ENCODE results near the gene CTDP1. TPM values are rescaled to one million over a fixed set of nuclear protein-coding genes. Genes with fewer than 3 reads are reported as not detected.

Gene CTDP1
- total and polyA plus RNA-seq, 4 donors, result 2.7 to 13.9 (median 10.5) TPM

DNA sequence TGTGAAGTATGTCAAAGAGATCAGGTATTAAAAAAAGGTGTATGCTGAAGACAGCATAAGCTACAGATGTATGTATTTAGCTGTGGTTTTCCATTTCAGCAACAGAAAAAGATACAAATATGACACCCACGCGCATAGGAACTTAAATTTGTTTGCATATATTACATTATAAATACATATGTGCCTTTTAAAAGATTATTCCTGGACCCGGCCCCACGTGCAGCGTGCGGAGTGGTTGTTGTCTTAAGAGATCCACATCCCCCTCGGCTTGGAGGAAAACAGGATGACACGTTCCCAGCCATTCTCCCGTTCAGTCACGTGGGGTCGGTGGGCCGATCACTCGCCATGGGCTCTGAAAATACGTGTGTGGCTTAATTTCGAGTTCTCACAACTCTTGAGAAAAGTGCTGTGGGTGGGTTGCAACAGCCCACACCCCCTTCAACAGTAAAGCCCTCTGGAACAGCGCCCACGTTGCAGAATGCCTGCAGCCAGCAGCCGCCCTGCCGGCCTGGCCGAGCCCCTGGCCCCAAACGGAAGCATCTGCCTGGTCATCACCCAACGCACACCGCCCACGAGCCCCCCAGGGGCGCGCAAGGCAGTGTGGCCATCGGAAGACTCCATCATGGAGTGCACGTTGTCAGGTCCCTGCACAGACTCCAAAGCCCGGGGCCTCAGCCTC is 99.6 kb downstream of the CTDP1 start:
- no peaks in the 10 kb centered on the region for H3K4me1 ChIP-seq (ENCODE audit: control insufficient read depth in 4 of 4, insufficient read depth in 4 of 4, low read length in 3 of 4)
- H3K36me3 ChIP-seq (ENCODE audit: control insufficient read depth in 4 of 4, insufficient read depth in 3 of 4, low read depth in 1 of 4, low read length in 3 of 4), result no peaks in the 10 kb centered on the region
- H3K9ac ChIP-seq (ENCODE audit: low read depth in 1 of 2, low read length in 2 of 2), result no peak overlapping the region
- no peak for DNase-seq (ENCODE audit: low spot score)
- H3K4me3 ChIP-seq (ENCODE audit: low read depth in 1 of 3, low read length in 3 of 3), result no peak overlapping the region
- TF ChIP-seq RXRA (IDR thresholded peaks at IDR 0.05) (no peak), HNF4A (conservative IDR thresholded peaks at IDR 0.05) (no peak), SP1 (IDR thresholded peaks at IDR 0.05) (no peak), NR2F2 (IDR thresholded peaks at IDR 0.05) (no peak), JUND (IDR thresholded peaks at IDR 0.05) (no peak), FOXA1 (IDR thresholded peaks at IDR 0.05) (no peak), TAF1 (conservative IDR thresholded peaks at IDR 0.05) (no peak), FOXA2 (IDR thresholded peaks at IDR 0.05) (no peak), EGR1 (IDR thresholded peaks at IDR 0.05; ENCODE audit: low read depth in 2 of 2) (no peak), RAD21 (IDR thresholded peaks at IDR 0.05) (no peak), GABPA (IDR thresholded peaks at IDR 0.05 in 1 of 2, conservative IDR thresholded peaks at IDR 0.05 in 1 of 2) (no peak)
- TF ChIP-seq, protein P1, sequence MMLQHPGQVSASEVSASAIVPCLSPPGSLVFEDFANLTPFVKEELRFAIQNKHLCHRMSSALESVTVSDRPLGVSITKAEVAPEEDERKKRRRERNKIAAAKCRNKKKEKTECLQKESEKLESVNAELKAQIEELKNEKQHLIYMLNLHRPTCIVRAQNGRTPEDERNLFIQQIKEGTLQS (IDR thresholded peaks at IDR 0.05), result no peak
- TF ChIP-seq, protein P2, sequence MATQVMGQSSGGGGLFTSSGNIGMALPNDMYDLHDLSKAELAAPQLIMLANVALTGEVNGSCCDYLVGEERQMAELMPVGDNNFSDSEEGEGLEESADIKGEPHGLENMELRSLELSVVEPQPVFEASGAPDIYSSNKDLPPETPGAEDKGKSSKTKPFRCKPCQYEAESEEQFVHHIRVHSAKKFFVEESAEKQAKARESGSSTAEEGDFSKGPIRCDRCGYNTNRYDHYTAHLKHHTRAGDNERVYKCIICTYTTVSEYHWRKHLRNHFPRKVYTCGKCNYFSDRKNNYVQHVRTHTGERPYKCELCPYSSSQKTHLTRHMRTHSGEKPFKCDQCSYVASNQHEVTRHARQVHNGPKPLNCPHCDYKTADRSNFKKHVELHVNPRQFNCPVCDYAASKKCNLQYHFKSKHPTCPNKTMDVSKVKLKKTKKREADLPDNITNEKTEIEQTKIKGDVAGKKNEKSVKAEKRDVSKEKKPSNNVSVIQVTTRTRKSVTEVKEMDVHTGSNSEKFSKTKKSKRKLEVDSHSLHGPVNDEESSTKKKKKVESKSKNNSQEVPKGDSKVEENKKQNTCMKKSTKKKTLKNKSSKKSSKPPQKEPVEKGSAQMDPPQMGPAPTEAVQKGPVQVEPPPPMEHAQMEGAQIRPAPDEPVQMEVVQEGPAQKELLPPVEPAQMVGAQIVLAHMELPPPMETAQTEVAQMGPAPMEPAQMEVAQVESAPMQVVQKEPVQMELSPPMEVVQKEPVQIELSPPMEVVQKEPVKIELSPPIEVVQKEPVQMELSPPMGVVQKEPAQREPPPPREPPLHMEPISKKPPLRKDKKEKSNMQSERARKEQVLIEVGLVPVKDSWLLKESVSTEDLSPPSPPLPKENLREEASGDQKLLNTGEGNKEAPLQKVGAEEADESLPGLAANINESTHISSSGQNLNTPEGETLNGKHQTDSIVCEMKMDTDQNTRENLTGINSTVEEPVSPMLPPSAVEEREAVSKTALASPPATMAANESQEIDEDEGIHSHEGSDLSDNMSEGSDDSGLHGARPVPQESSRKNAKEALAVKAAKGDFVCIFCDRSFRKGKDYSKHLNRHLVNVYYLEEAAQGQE (IDR thresholded peaks at IDR 0.05), result no peak
- TF ChIP-seq, protein P3, sequence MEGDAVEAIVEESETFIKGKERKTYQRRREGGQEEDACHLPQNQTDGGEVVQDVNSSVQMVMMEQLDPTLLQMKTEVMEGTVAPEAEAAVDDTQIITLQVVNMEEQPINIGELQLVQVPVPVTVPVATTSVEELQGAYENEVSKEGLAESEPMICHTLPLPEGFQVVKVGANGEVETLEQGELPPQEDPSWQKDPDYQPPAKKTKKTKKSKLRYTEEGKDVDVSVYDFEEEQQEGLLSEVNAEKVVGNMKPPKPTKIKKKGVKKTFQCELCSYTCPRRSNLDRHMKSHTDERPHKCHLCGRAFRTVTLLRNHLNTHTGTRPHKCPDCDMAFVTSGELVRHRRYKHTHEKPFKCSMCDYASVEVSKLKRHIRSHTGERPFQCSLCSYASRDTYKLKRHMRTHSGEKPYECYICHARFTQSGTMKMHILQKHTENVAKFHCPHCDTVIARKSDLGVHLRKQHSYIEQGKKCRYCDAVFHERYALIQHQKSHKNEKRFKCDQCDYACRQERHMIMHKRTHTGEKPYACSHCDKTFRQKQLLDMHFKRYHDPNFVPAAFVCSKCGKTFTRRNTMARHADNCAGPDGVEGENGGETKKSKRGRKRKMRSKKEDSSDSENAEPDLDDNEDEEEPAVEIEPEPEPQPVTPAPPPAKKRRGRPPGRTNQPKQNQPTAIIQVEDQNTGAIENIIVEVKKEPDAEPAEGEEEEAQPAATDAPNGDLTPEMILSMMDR (IDR thresholded peaks at IDR 0.05; ENCODE audit: low read depth, low read length, missing input control), result no peak
- WGBS, result 85% methylated on average over 29 of the region's 29 CpGs
- peaks cover 0 to 5% (median 0%) of the 10 kb centered on the region in 4 donors for H3K9me3 ChIP-seq (ENCODE audit: control insufficient read depth in 4 of 4, low read length in 3 of 4)
- no peak overlapping the region for H3K27ac ChIP-seq (ENCODE audit: low read depth in 1 of 2, low read length in 2 of 2)
- H3K27me3 ChIP-seq (ENCODE audit: control insufficient read depth in 4 of 4, insufficient read depth in 4 of 4, low read length in 3 of 4), result no peaks in the 10 kb centered on the region

DNA sequence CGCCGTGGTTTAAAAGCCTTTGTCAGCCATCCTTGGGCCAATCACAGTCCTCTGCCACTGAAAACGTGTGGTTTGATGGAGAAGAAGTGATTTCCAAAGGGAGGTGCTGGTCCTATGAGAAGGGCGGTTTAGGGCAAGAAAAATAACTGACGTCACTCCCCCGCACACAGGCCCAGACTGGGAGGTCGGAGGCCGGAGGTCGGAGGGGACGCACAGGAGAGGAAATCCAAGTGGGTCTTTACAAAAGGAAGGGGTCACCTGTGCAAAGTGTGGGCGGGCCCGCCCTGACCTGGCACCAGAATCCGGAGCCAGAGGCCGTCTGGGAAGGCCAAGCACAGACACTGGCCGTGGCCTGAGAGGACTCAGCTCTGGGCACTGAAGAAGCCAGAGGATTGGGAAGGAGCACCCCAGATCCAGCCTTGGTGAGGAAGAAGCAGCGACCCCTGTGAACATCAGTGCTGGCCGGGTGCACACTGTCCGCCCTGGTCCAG is 100.1 kb downstream of the CTDP1 start:
- no peaks in the 10 kb centered on the region for H3K27me3 ChIP-seq (ENCODE audit: control insufficient read depth in 4 of 4, insufficient read depth in 4 of 4, low read length in 3 of 4)
- no peak for TF ChIP-seq YY1 (IDR thresholded peaks at IDR 0.05)
- TF ChIP-seq, protein P3 (IDR thresholded peaks at IDR 0.05; ENCODE audit: low read depth, low read length, missing input control), result no peak
- TF ChIP-seq HNF4A (conservative IDR thresholded peaks at IDR 0.05), result no peak
- no peak for TF ChIP-seq RAD21 (IDR thresholded peaks at IDR 0.05)
- no peak for TF ChIP-seq JUND (IDR thresholded peaks at IDR 0.05)
- TF ChIP-seq FOXA2 (IDR thresholded peaks at IDR 0.05), result no peak
- TF ChIP-seq SP1 (IDR thresholded peaks at IDR 0.05), result no peak
- TF ChIP-seq FOXA1 (IDR thresholded peaks at IDR 0.05), result no peak
- TF ChIP-seq, protein P4, sequence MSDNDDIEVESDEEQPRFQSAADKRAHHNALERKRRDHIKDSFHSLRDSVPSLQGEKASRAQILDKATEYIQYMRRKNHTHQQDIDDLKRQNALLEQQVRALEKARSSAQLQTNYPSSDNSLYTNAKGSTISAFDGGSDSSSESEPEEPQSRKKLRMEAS (IDR thresholded peaks at IDR 0.05), result no peak
- TF ChIP-seq EGR1 (IDR thresholded peaks at IDR 0.05; ENCODE audit: low read depth in 2 of 2), result no peak
- no peak for TF ChIP-seq NR2F2 (IDR thresholded peaks at IDR 0.05)
- TF ChIP-seq TAF1 (conservative IDR thresholded peaks at IDR 0.05), result no peak
- TF ChIP-seq RXRA (IDR thresholded peaks at IDR 0.05), result no peak
- no peaks in the 10 kb centered on the region for H3K36me3 ChIP-seq (ENCODE audit: control insufficient read depth in 4 of 4, insufficient read depth in 3 of 4, low read depth in 1 of 4, low read length in 3 of 4)
- no peak overlapping the region for H3K9ac ChIP-seq (ENCODE audit: low read depth in 1 of 2, low read length in 2 of 2)
- H3K9me3 ChIP-seq (ENCODE audit: control insufficient read depth in 4 of 4, low read length in 3 of 4), result peaks cover 0 to 5% (median 0%) of the 10 kb centered on the region in 4 donors
- H3K4me1 ChIP-seq (ENCODE audit: control insufficient read depth in 4 of 4, insufficient read depth in 4 of 4, low read length in 3 of 4), result no peaks in the 10 kb centered on the region
- no peak for DNase-seq (ENCODE audit: low spot score)
- H3K4me3 ChIP-seq (ENCODE audit: low read depth in 1 of 3, low read length in 3 of 3), result no peak overlapping the region
- no peak overlapping the region for H3K27ac ChIP-seq (ENCODE audit: low read depth in 1 of 2, low read length in 2 of 2)
- 65% methylated on average over 18 of the region's 18 CpGs for WGBS

Measured in liver (tissue), 9 donors.